ENCODE data around the gene CCDC88C. TPM values are rescaled to one million over a fixed set of nuclear protein-coding genes. Genes with fewer than 3 reads are reported as not detected.

CCDC88C gene
- total RNA-seq, 1 experiment from 2014 or later = 33.2 TPM

DNA sequence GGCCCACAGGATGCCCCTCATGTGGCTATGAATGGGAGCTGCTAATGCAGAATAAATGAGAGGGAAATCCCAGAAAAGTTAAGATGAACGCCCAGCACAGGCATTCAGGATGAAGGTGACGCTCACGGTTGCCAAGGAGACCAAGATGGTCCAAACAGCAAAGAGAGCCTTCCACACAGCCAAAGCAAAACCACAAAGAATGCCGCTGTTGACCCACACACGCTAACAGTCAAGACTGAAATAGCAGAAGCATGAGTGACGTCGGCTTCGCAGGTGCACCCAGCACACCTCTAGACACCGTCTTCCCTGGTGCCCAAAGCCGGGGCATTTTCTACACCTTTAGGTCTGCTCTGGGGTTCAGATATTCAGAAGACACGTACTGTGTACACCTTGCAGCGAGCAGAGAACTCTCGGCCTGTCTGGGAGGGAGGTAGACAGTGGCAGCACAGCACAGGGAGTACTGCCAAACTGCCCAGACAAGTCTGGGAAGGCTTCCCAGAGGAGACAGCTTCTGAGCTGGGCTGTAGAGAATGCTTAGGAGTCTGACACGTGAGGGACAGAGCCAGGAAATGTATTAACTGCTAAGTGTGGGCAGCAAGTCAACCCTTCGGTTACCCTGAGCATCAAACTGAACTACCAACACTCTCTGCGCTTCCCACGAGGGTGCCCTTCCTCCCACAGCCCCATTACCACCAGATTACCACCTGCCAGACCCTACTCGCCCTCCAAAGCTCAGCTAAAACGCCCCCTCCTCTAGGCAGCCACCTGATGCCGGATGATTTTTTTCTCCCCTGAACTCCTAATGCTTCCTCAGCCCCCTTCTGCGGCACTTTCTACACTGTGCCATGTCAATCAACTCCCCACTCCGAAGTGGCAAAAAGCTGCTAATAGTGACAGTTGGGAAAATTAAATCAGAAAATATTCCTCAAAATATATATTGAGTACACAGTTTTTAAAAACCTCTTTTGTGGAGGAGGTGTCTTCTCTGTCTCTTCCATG, 50.1 kb downstream of the CCDC88C start:
- no peaks in the 10 kb centered on the region for H3K9me3 Mint-ChIP-seq (ENCODE audit: low read depth, unreplicated experiment)
- TSS peak; percentile 86 for BruUV-seq (replicated peaks)
- peaks cover 22% of the 10 kb centered on the region for H3K36me3 Mint-ChIP-seq (ENCODE audit: insufficient read depth, unreplicated experiment)
- peak overlapping the region; percentile 67 for H3K4me3 Mint-ChIP-seq (ENCODE audit: low read depth, unreplicated experiment)
- CTCF ChIA-PET = interaction anchor here (0.8 to 1.7 kb wide), 2 partner anchors 15 to 44 kb away, joined by 3 to 4 read pairs; no protein-coding TSS in a partner anchor
- DNase-seq = peak; percentile 88
- H3K4me1 Mint-ChIP-seq (ENCODE audit: low read depth, unreplicated experiment) = peaks cover 20% of the 10 kb centered on the region
- no peaks in the 10 kb centered on the region for H3K27me3 Mint-ChIP-seq (ENCODE audit: unreplicated experiment)
- TF ChIP-seq, protein P1, sequence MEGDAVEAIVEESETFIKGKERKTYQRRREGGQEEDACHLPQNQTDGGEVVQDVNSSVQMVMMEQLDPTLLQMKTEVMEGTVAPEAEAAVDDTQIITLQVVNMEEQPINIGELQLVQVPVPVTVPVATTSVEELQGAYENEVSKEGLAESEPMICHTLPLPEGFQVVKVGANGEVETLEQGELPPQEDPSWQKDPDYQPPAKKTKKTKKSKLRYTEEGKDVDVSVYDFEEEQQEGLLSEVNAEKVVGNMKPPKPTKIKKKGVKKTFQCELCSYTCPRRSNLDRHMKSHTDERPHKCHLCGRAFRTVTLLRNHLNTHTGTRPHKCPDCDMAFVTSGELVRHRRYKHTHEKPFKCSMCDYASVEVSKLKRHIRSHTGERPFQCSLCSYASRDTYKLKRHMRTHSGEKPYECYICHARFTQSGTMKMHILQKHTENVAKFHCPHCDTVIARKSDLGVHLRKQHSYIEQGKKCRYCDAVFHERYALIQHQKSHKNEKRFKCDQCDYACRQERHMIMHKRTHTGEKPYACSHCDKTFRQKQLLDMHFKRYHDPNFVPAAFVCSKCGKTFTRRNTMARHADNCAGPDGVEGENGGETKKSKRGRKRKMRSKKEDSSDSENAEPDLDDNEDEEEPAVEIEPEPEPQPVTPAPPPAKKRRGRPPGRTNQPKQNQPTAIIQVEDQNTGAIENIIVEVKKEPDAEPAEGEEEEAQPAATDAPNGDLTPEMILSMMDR (IDR thresholded peaks at IDR 0.05; ENCODE audit: unreplicated experiment) = no peak
- peak overlapping the region; percentile 85 for H3K27ac Mint-ChIP-seq (ENCODE audit: unreplicated experiment)
- intact Hi-C loops (cut with micrococcal nuclease; ENCODE audit: unreplicated experiment) = loop anchor here (5.0 kb wide), 1 partner anchor 50 kb away; the partner anchor contains the start of gene CCDC88C

DNA sequence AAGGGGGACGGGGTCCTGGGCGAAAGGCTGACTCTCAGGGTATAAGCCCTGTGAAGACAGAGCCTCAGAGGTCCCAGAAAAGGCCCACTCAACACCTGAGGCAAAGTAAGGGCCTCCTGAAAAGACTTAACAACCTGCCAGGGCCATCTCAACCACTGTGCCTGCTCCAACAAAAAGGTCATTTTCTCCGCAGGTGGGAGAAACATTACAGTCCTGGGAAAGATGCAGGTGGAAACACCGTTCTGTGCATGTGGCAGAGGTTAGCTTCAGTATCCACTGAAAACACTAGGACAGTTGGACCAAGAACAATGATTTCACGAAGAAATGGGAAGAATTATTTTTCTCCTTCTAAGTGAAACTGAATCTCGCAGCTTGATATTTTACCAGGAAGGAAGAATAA, 50.9 kb downstream of the CCDC88C start:
- H3K36me3 Mint-ChIP-seq (ENCODE audit: insufficient read depth, unreplicated experiment) = peaks cover 19% of the 10 kb centered on the region
- peaks cover 13% of the 10 kb centered on the region for H3K4me1 Mint-ChIP-seq (ENCODE audit: low read depth, unreplicated experiment)
- TSS peak; percentile 94 for BruUV-seq (replicated peaks)
- intact Hi-C loops (cut with micrococcal nuclease; ENCODE audit: unreplicated experiment) = loop anchor here (5.0 kb wide), 1 partner anchor 51 kb away; the partner anchor contains the start of gene CCDC88C
- peak overlapping the region; percentile 85 for H3K27ac Mint-ChIP-seq (ENCODE audit: unreplicated experiment)
- H3K4me3 Mint-ChIP-seq (ENCODE audit: low read depth, unreplicated experiment) = peak overlapping the region; percentile 67
- TF ChIP-seq, protein P1 (IDR thresholded peaks at IDR 0.05; ENCODE audit: unreplicated experiment) = no peak
- CTCF ChIA-PET = interaction anchor here (1.7 kb wide), 1 partner anchor 43 kb away, joined by 4 read pairs; no protein-coding TSS in a partner anchor
- no peaks in the 10 kb centered on the region for H3K9me3 Mint-ChIP-seq (ENCODE audit: low read depth, unreplicated experiment)
- no peak for DNase-seq
- no peaks in the 10 kb centered on the region for H3K27me3 Mint-ChIP-seq (ENCODE audit: unreplicated experiment)

DNA sequence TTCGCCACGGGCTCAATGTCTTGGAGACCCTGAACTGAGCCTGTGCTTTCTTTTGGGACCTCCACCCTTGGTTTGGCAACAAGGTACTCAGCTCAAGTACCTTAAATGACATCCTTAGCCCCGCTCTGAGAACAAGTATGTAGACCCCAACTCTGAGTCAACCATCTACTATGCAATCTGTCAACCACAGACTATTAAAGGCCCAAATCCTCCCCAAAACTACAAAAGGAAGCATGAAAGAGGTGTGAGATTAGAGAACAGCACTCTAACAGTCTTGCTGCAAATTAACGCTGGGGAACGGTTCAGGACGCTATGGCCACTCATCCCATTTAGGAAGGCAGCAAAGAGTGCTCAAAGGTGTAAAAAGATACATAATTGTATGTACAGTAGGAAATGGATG, 52.1 kb downstream of the CCDC88C start:
- BruUV-seq (replicated peaks) = no TSS peak
- DNase-seq = no peak
- H3K27ac Mint-ChIP-seq (ENCODE audit: unreplicated experiment) = no peak overlapping the region

DNA sequence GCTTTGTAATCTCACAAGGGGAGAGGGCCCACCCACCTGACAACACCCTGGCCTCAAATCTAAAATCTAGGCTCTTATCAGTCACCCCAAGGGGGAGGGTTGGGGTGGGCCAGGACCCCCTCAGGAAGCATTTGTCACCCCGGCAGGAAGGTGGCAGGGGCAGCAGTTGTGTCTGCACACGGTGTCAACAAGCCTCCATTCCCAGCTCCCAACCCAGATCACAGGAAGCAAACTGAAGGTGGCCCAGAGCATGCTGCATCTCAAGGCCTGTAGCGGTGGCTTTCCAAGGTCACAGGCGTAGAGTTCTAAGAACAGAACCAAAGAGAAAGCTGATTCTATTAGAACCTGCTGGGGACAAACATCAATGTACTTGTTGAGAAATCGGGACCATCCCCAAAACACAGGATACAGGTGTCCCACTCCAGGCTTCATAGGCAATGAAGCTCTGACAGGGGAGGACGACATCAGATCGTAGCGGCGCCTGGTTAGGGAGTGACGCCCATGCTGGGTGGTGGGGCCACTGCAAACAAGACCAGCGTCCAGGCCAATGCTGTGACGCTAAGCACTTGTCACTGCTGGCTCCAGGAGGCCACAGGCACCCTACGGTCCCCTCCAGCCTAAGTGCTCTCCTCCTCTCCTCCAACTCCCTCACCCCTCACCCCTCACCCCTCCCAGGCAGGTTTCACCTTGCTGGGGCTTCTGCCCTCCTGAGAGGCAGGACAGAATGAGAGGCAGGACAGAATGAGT, 52.9 kb downstream of the CCDC88C start:
- no peaks in the 10 kb centered on the region for H3K27me3 Mint-ChIP-seq (ENCODE audit: unreplicated experiment)
- TF ChIP-seq, protein P1 (IDR thresholded peaks at IDR 0.05; ENCODE audit: unreplicated experiment) = no peak
- H3K4me3 Mint-ChIP-seq (ENCODE audit: low read depth, unreplicated experiment) = no peak overlapping the region
- no peak overlapping the region for H3K27ac Mint-ChIP-seq (ENCODE audit: unreplicated experiment)
- CTCF ChIA-PET = no interaction called here
- BruUV-seq (replicated peaks) = no TSS peak
- peaks cover 19% of the 10 kb centered on the region for H3K36me3 Mint-ChIP-seq (ENCODE audit: insufficient read depth, unreplicated experiment)
- H3K9me3 Mint-ChIP-seq (ENCODE audit: low read depth, unreplicated experiment) = no peaks in the 10 kb centered on the region
- intact Hi-C loops (cut with micrococcal nuclease; ENCODE audit: unreplicated experiment) = loop anchor here (5.0 kb wide), 1 partner anchor 53 kb away; the partner anchor contains the start of gene CCDC88C
- no peak for DNase-seq
- peaks cover 13% of the 10 kb centered on the region for H3K4me1 Mint-ChIP-seq (ENCODE audit: low read depth, unreplicated experiment)

More for the DNA sequence above, 52.1 kb downstream of the CCDC88C start:
- Mint-ChIP-seq H3K36me3 (ENCODE audit: insufficient read depth, unreplicated experiment) (peaks cover 19% of the 10 kb centered on the region), H3K4me1 (ENCODE audit: low read depth, unreplicated experiment) (peaks cover 13% of the 10 kb centered on the region), H3K27me3 (ENCODE audit: unreplicated experiment) (no peaks in the 10 kb centered on the region), H3K4me3 (ENCODE audit: low read depth, unreplicated experiment) (no peak overlapping the region), H3K9me3 (ENCODE audit: low read depth, unreplicated experiment) (no peaks in the 10 kb centered on the region)
- intact Hi-C loops (cut with micrococcal nuclease; ENCODE audit: unreplicated experiment) = loop anchor here (5.0 kb wide), 1 partner anchor 52 kb away; the partner anchor contains the start of gene CCDC88C
- CTCF ChIA-PET = no interaction called here
- TF ChIP-seq, protein P1 (IDR thresholded peaks at IDR 0.05; ENCODE audit: unreplicated experiment) = no peak

Data from Calu3 (cell line).